Stimulated activated CD8-positive, alpha-beta memory T cell treated with anti-CD3 and anti-CD28 coated beads, Interleukin-7, amount 100 ng/mL, for 1 hour (primary cell): ENCODE results near the gene CCDC136.

Experiments used
- DNase-seq, 2 donors: peaks; one replicate each; pipeline ENCODE4 v3.0.0-alpha.2; 2020; ENCODE audit warnings: low read depth in 2 of 2

CCDC136 gene

GRCh38 chr7:128805225-128805624 lies 13.5 kb downstream of the CCDC136 start:
- DNase-seq: no peak

GRCh38 chr7:128807191-128807590 lies 15.4 kb downstream of the CCDC136 start:
- DNase-seq: no peak

- no peak for DNase-seq
Observed at GRCh38 chr7:128809363-128809762, 17.6 kb downstream of the CCDC136 start.

- no peak for DNase-seq
Observed at GRCh38 chr7:128810473-128810872, 18.7 kb downstream of the CCDC136 start.

- DNase-seq: no peak
Observed at GRCh38 chr7:128810997-128811396, 19.2 kb downstream of the CCDC136 start.

- DNase-seq: no peak
Observed at GRCh38 chr7:128811631-128812430, 20.1 kb downstream of the CCDC136 start.

- DNase-seq: no peak
Observed at GRCh38 chr7:128812514-128813168, 20.9 kb downstream of the CCDC136 start.

GRCh38 chr7:128814499-128814898 lies 22.7 kb downstream of the CCDC136 start:
- no peak for DNase-seq

GRCh38 chr7:128815289-128815942 lies 23.6 kb downstream of the CCDC136 start:
- no peak for DNase-seq

GRCh38 chr7:128818694-128819093 lies 26.9 kb downstream of the CCDC136 start:
- no peak for DNase-seq

- no peak for DNase-seq
Observed at GRCh38 chr7:128821724-128822123, 30.0 kb downstream of the CCDC136 start.

- no peak for DNase-seq
Observed at GRCh38 chr7:128826512-128826911, 34.7 kb downstream of the CCDC136 start.

- no peak for DNase-seq
Observed at GRCh38 chr7:128826916-128827247, 35.1 kb downstream of the CCDC136 start.

- DNase-seq: no peak
Observed at GRCh38 chr7:128827248-128827958, 35.6 kb downstream of the CCDC136 start.

- no peak for DNase-seq
Observed at GRCh38 chr7:128827971-128828711, 36.4 kb downstream of the CCDC136 start.

- no peak for DNase-seq
Observed at GRCh38 chr7:128829391-128830166, 37.8 kb downstream of the CCDC136 start.

- no peak for DNase-seq
Observed at GRCh38 chr7:128830231-128831177, 38.7 kb downstream of the CCDC136 start, which contains the start of gene FLNC. Gene FLNC, plus strand, starts transcription at chr7:128830406. Its CDS starts 232 bp downstream, at chr7:128830638.

- no peak for DNase-seq
Observed at GRCh38 chr7:128831178-128831993, 39.6 kb downstream of the CCDC136 start.
